ENCODE results near the gene LPIN1.

The LPIN1 gene

DNA sequence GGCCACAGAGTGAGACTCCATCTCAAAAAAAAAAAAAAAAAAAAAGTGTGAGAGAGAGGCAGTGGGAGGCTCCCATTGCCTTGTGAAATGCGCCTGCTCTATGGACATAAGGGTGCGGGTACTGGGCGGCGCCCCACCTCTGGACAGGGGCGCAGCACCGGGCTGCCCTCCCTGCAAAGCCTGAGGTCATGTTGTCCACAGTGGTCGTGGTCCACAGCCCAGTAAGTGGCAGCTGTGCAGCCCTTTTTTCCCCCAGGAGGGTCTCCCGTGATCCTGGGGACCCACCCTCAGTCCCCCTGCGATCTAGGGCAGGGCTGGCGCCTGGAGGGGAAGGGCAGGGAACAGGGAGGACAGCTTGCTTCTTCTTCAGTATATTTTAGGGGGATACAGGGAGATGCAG, 37.8 kb downstream of the LPIN1 start:
- no peak overlapping the region for H3K27ac ChIP-seq (ENCODE audit: low read length)
- H3K4me2 ChIP-seq (ENCODE audit: low read length), result no peak overlapping the region
- H3K4me3 ChIP-seq (ENCODE audit: low read length), result no peak overlapping the region
- no peak overlapping the region for H3K9ac ChIP-seq (ENCODE audit: low read length)
- no peaks in the 10 kb centered on the region for H3K27me3 ChIP-seq (ENCODE audit: low read depth, low read length)
- H2AFZ ChIP-seq (ENCODE audit: low read depth, low read length), result no peak overlapping the region
- peaks cover 4% of the 10 kb centered on the region; the same call in 1 of the 2 replicates for H4K20me1 ChIP-seq (ENCODE audit: insufficient read depth, low read length)
- H3K4me1 ChIP-seq (ENCODE audit: low read length), result no peaks in the 10 kb centered on the region
- TF ChIP-seq, protein P1, sequence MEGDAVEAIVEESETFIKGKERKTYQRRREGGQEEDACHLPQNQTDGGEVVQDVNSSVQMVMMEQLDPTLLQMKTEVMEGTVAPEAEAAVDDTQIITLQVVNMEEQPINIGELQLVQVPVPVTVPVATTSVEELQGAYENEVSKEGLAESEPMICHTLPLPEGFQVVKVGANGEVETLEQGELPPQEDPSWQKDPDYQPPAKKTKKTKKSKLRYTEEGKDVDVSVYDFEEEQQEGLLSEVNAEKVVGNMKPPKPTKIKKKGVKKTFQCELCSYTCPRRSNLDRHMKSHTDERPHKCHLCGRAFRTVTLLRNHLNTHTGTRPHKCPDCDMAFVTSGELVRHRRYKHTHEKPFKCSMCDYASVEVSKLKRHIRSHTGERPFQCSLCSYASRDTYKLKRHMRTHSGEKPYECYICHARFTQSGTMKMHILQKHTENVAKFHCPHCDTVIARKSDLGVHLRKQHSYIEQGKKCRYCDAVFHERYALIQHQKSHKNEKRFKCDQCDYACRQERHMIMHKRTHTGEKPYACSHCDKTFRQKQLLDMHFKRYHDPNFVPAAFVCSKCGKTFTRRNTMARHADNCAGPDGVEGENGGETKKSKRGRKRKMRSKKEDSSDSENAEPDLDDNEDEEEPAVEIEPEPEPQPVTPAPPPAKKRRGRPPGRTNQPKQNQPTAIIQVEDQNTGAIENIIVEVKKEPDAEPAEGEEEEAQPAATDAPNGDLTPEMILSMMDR (IDR thresholded peaks at IDR 0.05; ENCODE audit: low read depth, low read length), result no peak
- no peak for TF ChIP-seq EZH2phosphoT487 (IDR thresholded peaks at IDR 0.05; ENCODE audit: low read depth)
- H3K9me3 ChIP-seq (ENCODE audit: insufficient read depth, low read length), result no peaks in the 10 kb centered on the region
- H3K79me2 ChIP-seq (ENCODE audit: low read length), result no peaks in the 10 kb centered on the region
- peaks cover 26% of the 10 kb centered on the region for H3K36me3 ChIP-seq (replicated peaks; ENCODE audit: low read depth, low read length)

DNA sequence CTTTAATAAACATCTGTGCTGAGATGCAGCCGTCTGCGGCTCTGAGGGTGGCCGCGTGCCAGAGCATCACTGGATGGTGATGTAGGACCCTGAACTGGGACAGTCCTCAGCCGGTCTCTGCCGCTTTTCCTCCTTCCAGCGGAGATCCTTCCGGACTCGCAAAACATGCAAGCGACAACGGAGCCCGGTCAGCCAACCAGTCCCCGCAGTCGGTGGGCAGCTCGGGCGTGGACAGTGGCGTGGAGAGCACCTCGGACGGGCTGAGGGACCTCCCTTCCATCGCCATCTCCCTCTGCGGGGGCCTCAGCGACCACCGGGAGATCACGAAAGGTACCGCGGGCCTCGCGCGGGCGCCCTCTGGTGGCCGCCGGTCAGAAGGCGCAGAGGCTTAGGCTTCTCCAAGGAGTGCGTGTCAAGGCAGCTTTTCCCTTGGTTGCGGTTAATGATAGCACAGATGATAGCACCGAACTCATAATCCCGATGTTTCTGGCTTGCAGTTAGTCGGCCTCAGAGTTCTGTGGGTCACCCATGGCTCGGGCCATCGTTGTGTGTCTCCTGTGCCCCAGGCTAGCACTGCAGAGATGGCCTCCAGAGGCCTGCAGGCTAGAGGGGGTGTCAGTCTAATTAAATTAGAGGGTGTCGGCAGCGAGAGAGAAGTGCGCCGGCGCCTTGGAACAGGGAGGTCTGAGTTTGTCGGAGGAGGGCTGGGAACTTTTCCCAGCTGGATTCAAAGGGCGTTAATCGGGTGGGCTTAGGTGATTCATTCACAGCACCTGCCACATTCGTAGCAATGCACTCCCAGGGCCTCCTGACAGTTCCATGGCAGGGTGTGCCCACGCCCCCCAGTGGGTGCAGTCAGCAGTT, 38.5 kb downstream of the LPIN1 start:
- Histone ChIP-seq H3K4me3 (ENCODE audit: low read length) (no peak overlapping the region), H3K9me3 (ENCODE audit: insufficient read depth, low read length) (no peaks in the 10 kb centered on the region), H3K9ac (ENCODE audit: low read length) (no peak overlapping the region), H3K27ac (ENCODE audit: low read length) (no peak overlapping the region), H2AFZ (ENCODE audit: low read depth, low read length) (no peak overlapping the region), H3K4me1 (ENCODE audit: low read length) (no peaks in the 10 kb centered on the region), H3K4me2 (ENCODE audit: low read length) (no peak overlapping the region), H4K20me1 (ENCODE audit: insufficient read depth, low read length) (peaks cover 6% of the 10 kb centered on the region; the same call in 1 of the 2 replicates), H3K36me3 (replicated peaks; ENCODE audit: low read depth, low read length) (peaks cover 29% of the 10 kb centered on the region), H3K79me2 (ENCODE audit: low read length) (no peaks in the 10 kb centered on the region), H3K27me3 (ENCODE audit: low read depth, low read length) (no peaks in the 10 kb centered on the region)
- TF ChIP-seq, protein P1 (IDR thresholded peaks at IDR 0.05; ENCODE audit: low read depth, low read length), result peak; percentile 82
- TF ChIP-seq EZH2phosphoT487 (IDR thresholded peaks at IDR 0.05; ENCODE audit: low read depth), result no peak

DNA sequence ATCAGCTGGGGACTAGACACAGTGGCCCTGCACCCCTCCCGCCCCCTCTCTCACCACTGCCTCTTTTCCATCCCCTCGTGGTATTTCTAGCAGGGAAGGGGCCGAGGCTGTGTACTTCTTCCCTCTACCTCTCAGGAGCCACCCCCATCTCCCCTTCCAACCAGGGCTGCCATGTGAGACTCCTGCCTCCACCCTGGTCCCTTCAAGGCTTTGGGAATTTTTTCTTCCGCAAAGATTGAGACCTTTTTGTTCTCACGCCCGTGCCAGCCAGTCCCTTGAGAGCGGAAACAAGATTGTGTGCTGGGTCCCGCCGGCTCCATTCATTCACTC, 39.1 kb downstream of the LPIN1 start:
- Histone ChIP-seq H3K27me3 (ENCODE audit: low read depth, low read length) (no peaks in the 10 kb centered on the region), H3K4me1 (ENCODE audit: low read length) (no peaks in the 10 kb centered on the region), H3K9ac (ENCODE audit: low read length) (no peak overlapping the region), H2AFZ (ENCODE audit: low read depth, low read length) (no peak overlapping the region), H3K79me2 (ENCODE audit: low read length) (no peaks in the 10 kb centered on the region), H3K4me3 (ENCODE audit: low read length) (no peak overlapping the region), H3K27ac (ENCODE audit: low read length) (no peak overlapping the region), H3K9me3 (ENCODE audit: insufficient read depth, low read length) (no peaks in the 10 kb centered on the region), H3K36me3 (replicated peaks; ENCODE audit: low read depth, low read length) (peaks cover 31% of the 10 kb centered on the region), H4K20me1 (ENCODE audit: insufficient read depth, low read length) (peaks cover 6% of the 10 kb centered on the region; the same call in 1 of the 2 replicates), H3K4me2 (ENCODE audit: low read length) (no peak overlapping the region)
- TF ChIP-seq, protein P1 (IDR thresholded peaks at IDR 0.05; ENCODE audit: low read depth, low read length), result no peak

DNA sequence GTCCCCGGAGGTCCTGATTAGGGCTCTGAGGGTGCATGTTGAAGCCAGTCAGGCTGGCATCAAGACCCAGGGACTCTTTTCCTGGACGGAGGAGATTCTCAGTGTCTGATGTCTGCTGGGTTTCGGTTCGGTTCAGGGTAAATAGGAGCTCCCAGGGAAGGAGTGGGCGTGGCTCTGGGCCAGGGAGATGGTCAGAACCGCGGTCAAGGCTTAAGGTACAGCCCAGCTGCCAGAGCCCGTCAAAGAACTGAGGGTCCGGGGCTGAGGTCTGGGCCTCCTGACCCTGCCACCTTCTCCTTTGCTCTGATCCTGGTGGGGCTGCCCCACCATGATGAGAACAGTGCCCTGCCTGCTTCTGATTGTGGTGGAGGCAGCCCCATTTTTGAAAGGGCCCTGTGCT, 39.8 kb downstream of the LPIN1 start:
- H3K9ac ChIP-seq (ENCODE audit: low read length), result no peak overlapping the region

More for the DNA sequence above, 39.8 kb downstream of the LPIN1 start:
- H3K4me2 ChIP-seq (ENCODE audit: low read length), result no peak overlapping the region
- peaks cover 34% of the 10 kb centered on the region for H3K36me3 ChIP-seq (replicated peaks; ENCODE audit: low read depth, low read length)
- no peak overlapping the region for H3K27ac ChIP-seq (ENCODE audit: low read length)
- no peaks in the 10 kb centered on the region for H3K79me2 ChIP-seq (ENCODE audit: low read length)
- no peaks in the 10 kb centered on the region for H3K9me3 ChIP-seq (ENCODE audit: insufficient read depth, low read length)
- H2AFZ ChIP-seq (ENCODE audit: low read depth, low read length), result no peak overlapping the region
- no peaks in the 10 kb centered on the region for H3K4me1 ChIP-seq (ENCODE audit: low read length)
- H3K27me3 ChIP-seq (ENCODE audit: low read depth, low read length), result no peaks in the 10 kb centered on the region
- TF ChIP-seq EZH2phosphoT487 (IDR thresholded peaks at IDR 0.05; ENCODE audit: low read depth), result no peak
- TF ChIP-seq, protein P1 (IDR thresholded peaks at IDR 0.05; ENCODE audit: low read depth, low read length), result no peak
- no peak overlapping the region for H3K4me3 ChIP-seq (ENCODE audit: low read length)
- peaks cover 6% of the 10 kb centered on the region; the same call in 1 of the 2 replicates for H4K20me1 ChIP-seq (ENCODE audit: insufficient read depth, low read length)

All from OCI-LY3 (cell line).